Lower leg skin (tissue), 4 donors: ENCODE measurements around the gene SYT1. TPM values are rescaled to one million over a fixed set of nuclear protein-coding genes. Genes with fewer than 3 reads are reported as not detected.

Source experiments
- DNase-seq, 2 donors: peaks; one replicate each; pipeline ENCODE4 v3.0.0-alpha.2; 2019; ENCODE audit warnings: low spot score in 2 of 2
- H3K4me3 ChIP-seq: fragments of 200-600 bp; sonication (generic); 2 replicates; pipeline ENCODE4 v1.5.1; 2017; ENCODE audit warnings: mild to moderate bottlenecking, low read depth; ENCODE audit not compliant: poor library complexity, severe bottlenecking
- POLR2A ChIP-seq, 2 donors: fragments of 450-650 bp; IDR thresholded peaks; one replicate each; pipeline ENCODE4 v1.6.1; 2016 to 2017; ENCODE audit warnings: antibody characterized with exemption in 2 of 2, mild to moderate bottlenecking in 1 of 2, moderate library complexity in 1 of 2
- WGBS, 2 donors: methylation state at CpG; one replicate each; pipeline ENCODE4 v1.1.5; 2018; 5-methylcytosine and 5-hydroxymethylcytosine counted together
- intact Hi-C: fragments of 100-400 bp; cut with DNase I; formaldehyde crosslinking; loops from one replicate; pipeline ENCODE4 v1.15.0; 2023; ENCODE audit warnings: low total_unique reads
- total RNA-seq, 4 donors: library from RNA; depleted of rRNA; stranded (reverse); fragments of >200 nt; gene quantifications; one replicate each; pipeline ENCODE4 v1.1.0, GENCODE V29; 2016
- TF ChIP-seq, protein P1 (sequence below), 3 donors: fragments of 450-650 bp; IDR thresholded peaks; one replicate each; pipeline ENCODE4 v1.5.1; 2016; ENCODE audit warnings: antibody characterized with exemption in 3 of 3, mild to moderate bottlenecking in 3 of 3, moderate library complexity in 2 of 3

The SYT1 gene
- total RNA-seq, 4 donors from 2014 or later: 0.15 to 0.49 (median 0.29) TPM

DNA sequence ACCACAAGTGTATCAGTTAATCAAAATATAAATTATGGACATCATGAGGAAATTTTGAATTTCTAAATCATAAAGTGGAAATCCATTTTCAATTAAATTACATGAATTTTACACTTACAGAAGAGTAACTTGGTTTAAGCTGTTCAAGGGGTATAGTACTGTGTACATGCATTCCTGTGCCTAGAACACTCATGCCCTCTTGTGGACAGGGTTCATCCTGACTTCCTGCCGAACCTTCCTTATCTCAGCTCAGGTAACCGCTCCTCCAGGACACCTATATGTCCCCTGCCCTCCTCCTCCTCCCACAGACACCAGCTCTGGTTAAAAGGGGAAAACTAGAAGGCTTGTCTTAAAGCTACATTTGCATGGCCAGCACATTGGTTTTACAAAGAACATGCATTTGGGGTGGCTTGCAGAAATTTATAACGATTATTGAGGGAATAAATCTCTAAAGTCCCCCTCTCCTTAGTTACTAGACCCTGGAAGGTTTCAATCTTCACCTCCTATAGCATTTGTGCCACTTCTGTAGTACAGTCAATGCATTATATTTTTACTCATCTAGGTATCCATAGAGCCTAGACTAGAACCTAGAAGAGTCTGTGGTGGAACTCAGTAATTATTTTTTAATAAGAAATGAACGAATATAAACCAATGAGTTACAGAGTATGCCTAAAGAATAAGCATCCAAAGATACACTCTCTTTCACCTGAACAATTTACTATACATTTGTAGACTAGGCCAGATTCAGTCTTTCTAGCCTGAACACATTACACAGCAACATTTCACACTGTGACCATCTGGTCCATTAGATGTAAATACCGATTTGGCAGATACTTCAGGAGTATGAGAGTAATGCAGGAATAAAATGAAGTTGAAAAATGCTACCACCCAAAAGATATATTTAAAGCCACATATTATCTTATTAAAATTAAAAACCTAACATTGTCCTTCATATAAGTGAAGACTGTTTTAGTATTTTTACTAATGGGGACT lies 480.6 kb downstream of the SYT1 start:
- TF ChIP-seq, protein P1, sequence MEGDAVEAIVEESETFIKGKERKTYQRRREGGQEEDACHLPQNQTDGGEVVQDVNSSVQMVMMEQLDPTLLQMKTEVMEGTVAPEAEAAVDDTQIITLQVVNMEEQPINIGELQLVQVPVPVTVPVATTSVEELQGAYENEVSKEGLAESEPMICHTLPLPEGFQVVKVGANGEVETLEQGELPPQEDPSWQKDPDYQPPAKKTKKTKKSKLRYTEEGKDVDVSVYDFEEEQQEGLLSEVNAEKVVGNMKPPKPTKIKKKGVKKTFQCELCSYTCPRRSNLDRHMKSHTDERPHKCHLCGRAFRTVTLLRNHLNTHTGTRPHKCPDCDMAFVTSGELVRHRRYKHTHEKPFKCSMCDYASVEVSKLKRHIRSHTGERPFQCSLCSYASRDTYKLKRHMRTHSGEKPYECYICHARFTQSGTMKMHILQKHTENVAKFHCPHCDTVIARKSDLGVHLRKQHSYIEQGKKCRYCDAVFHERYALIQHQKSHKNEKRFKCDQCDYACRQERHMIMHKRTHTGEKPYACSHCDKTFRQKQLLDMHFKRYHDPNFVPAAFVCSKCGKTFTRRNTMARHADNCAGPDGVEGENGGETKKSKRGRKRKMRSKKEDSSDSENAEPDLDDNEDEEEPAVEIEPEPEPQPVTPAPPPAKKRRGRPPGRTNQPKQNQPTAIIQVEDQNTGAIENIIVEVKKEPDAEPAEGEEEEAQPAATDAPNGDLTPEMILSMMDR (IDR thresholded peaks at IDR 0.05): no peak
- no peak for TF ChIP-seq POLR2A (IDR thresholded peaks at IDR 0.05)
- no peak for DNase-seq
- no peak overlapping the region for H3K4me3 ChIP-seq
- 56 to 68% methylated on average over 5 of the region's 5 CpGs for WGBS, 2 donors
- intact Hi-C loops: no loop called here

DNA sequence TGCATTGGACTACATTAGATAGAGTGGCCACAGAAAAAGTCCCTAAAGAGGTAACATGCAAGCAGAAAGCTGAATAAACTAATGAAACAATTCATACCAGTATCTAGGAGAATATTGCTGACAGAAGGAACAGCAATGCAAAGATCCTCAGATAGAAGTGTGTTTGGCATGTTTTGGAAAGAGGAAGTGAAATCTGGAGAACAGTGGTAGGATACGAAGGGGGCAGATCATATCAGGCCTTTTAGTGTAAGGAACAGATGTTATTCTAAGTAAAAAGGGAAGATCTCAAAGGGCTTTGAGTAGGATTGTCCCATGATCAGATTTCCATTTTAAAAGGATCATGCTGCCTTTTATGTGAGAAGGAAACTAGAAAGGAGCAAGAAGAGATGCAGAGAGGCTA lies 483.3 kb downstream of the SYT1 start:
- TF ChIP-seq, protein P1 (IDR thresholded peaks at IDR 0.05): no peak
- no peak for TF ChIP-seq POLR2A (IDR thresholded peaks at IDR 0.05)

DNA sequence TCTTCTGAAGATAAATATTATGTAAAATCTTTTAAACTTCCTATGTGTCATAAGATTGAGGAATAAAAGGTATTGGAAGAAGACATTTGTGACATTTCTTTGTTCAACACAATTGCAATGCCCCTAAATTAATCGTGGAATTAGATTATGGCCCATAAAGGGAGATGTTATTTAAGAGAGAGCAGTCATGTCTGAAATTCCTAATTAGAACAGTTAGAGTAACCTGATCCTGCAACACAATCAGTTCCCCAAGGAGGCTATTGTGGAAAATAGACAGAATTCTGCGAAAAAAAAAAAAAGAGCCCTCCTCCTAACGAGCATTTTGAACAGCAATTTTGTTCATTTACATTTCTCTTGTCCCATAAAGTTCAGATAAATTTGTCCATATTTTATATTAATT lies 486.7 kb downstream of the SYT1 start:
- no peak for DNase-seq
- WGBS, 2 donors: 79 to 85% methylated on average over 3 of the region's 3 CpGs
- TF ChIP-seq, protein P1 (IDR thresholded peaks at IDR 0.05): no peak
- TF ChIP-seq POLR2A (IDR thresholded peaks at IDR 0.05): no peak
- no peak overlapping the region for H3K4me3 ChIP-seq
- intact Hi-C loops: no loop called here

More for the DNA sequence above, 483.3 kb downstream of the SYT1 start:
- H3K4me3 ChIP-seq: no peak overlapping the region
- 23 to 34% methylated on average over 1 of the region's 1 CpG for WGBS, 2 donors
- intact Hi-C loops: no loop called here
- no peak for DNase-seq

DNA sequence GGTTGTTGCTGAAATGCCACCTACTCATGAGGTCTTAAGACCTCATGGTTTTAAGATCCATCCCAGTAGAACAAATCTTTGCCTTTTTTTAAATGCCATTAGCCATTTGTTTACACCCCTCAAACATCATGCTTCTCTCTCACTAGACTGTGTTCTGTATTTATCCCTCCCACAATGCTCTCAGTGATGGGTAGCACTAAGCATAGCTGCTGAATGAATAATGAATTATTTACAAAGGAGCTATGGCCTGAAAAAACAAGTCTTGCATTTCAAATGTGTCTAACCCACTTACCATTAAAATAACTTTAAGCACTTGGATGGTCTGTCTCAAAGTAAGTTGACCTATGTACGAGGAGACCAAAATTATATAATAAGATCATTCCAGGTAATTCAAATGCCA lies 491.6 kb downstream of the SYT1 start:
- no peak overlapping the region for H3K4me3 ChIP-seq
- 85 to 89% methylated on average over 1 of the region's 1 CpG for WGBS, 2 donors
- no peak for DNase-seq
- intact Hi-C loops: no loop called here
- TF ChIP-seq POLR2A (IDR thresholded peaks at IDR 0.05): no peak
- TF ChIP-seq, protein P1 (IDR thresholded peaks at IDR 0.05): no peak

DNA sequence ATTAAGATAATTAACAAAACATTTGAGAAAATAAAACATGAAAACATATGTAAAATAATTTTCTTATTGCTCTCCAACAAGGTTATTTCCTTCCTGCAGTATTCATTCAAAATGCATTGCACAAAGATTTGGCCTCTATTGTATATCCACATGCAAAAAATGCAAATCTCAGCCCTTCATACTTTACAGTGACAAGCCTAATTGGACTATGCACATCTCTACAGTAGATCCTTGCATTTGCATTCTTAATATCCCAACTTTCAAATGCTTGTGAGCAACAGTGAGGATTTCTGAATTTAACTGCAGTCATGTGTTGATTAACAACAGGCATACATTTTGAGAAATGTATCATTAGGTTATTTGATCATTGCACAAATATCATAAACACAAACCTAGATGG lies 492.5 kb downstream of the SYT1 start:
- no peak for DNase-seq
- intact Hi-C loops: no loop called here
- H3K4me3 ChIP-seq: no peak overlapping the region
- TF ChIP-seq POLR2A (IDR thresholded peaks at IDR 0.05): no peak
- TF ChIP-seq, protein P1 (IDR thresholded peaks at IDR 0.05): no peak
